Sciatic nerve (tissue), 2 donors: Measurements from ENCODE around the gene TTLL11. TPM values are rescaled to one million over a fixed set of nuclear protein-coding genes. Genes with fewer than 3 reads are reported as not detected.
"Not testable (repeated sequence)": the region's sequence is repeated elsewhere in the genome, so short reads cannot be mapped to it uniquely, and the experiment has no call there.

ENCODE experiments used
- ATAC-seq: fragments of 200-7000 bp; cut with Tn5 transposase; one replicate; pipeline ENCODE4 v1.9.1; 2020; ENCODE audit warnings: mild to moderate bottlenecking, moderate library complexity
- DNase-seq: peaks from one replicate; pipeline ENCODE4 v3.0.0-alpha.2; 2020; ENCODE audit warnings: low spot score
- intact Hi-C: fragments of 100-400 bp; cut with DNase I; formaldehyde crosslinking; loops from one replicate; pipeline ENCODE4 v1.14.2; 2022
- total RNA-seq: library from RNA; stranded (reverse); fragmentation: NEBNext Ultra II Directional; extraction: Animal tissue kit (Norgen Biotek cat#: 25700); gene quantifications from one replicate; pipeline ENCODE4 v1.2.1, GENCODE V29; 2021
- donor health status: DM: no; HTN: no; CAD: no.
- donor health status: DM: no; HTN: no; CAD: no.

The TTLL11 gene
- total RNA-seq, 1 donor from 2014 or later = 14.2 TPM

DNA sequence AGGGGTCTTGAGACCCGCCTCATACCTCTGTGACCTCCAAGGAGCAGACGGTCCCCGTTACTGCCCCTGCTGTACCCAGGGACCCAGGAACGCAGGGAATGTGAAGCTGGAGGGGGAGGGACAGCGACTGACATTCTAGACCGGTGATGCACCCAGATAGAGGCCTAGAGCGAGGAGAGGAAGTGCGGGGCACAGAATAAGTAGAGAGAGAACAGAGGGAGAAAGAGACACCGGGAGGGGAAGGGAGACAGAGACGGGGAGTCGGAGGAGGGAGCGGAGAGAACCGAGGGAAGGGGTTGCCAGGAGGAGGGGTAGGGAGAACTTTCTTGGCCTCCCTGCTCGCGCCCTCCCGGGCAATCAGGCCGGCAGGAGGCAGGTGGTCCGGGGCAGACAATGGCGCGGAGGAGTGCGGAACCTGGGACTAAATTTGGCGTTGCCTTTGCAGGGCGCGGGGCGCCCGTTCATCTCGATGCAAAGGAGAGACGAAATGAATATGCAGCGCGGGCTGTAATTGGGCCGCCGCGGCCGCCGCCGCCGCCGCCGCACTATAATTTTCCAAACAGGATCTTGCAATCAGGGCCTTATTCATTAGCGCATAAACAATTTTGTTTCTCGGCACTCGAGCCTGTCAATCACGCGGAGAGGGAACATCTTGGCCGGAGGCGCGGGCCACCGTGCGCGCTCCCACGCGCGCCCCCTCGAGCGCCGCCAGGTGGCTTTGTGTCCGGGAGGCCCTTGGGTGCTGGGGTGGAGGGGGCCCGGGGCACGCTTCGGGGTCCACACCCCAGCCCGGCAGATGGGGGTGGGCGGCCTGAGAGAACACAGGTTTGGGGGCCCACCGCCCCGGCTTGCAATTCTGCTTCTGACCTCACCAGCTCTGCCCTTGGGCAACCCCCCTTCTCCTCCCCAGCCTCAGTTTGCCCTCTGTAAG is 33.5 kb upstream of the TTLL11 start:
- intact Hi-C loops = loop anchor here (2.0 kb wide), 1 partner anchor 220 kb away; no protein-coding TSS in a partner anchor
- DNase-seq (peak; percentile 47), ATAC-seq (no peak)

DNA sequence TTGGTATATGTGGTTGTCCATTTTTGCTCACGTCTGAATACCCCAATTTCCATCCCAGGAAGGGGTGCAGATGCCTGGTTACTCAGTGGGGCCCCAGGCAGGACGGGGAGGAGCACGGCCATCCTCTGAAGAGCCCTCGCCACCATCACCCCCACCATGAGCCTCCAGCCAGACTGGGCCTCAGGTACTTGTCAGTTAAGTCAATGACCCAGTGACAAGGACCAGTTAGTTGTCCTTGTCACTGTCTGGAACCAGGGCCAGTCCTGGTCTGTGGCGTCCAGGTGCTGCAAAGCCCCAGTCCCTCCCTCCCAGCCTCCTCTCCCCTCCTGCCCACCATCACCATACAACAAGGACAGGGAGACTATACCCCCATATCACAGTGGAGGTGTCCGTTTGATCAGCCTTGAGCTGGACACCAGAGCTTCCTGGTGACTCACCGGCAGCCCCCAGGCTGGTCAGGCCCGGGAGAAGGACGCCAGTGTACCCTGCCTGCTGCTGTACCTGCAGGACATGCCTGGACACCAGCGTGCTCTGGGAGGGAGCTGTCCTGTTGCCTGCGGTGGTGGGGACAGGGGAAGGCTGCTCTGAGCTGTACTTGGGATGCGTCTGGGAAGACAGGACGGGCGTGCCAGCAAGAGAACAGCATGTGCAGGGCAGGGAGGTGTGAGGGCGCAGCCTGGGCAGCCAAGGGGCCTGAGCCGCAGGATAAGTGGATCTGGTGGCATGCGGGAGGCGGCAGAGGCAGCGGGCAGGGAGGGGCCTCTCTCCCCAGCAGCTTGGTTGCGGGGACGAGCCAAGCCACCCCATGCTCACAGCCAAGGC is 32.6 kb upstream of the TTLL11 start:
- intact Hi-C loops = loop anchor here (2.0 kb wide), 1 partner anchor 221 kb away; no protein-coding TSS in a partner anchor
- no peak for DNase-seq

DNA sequence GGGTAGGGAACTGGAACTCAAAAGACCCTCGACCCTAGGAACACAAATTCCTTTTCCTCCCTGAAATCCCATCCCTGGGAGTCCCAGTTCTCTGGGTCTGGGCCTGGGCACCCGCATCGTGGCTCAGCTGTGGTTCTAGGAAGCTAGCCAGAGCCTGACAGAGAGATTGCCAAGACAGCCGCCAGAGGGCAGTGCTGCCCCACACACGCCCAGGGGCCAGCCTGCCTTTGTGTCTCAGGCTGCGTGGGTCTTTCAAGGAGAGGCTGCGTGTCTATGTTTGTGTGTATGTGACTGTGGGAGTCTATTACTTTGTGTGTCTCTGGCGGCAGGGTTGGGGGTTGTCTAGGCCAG is 32.0 kb upstream of the TTLL11 start:
- intact Hi-C loops = no loop called here
- ATAC-seq = peak; percentile 88
- DNase-seq = peak; percentile 87

More for the DNA sequence above, 32.6 kb upstream of the TTLL11 start:
- peak; percentile 8 for ATAC-seq

- no peak for ATAC-seq
- no peak for DNase-seq
- intact Hi-C loops = no loop called here
Measured at GRCh38 chr9:122124528-122124927, 31.4 kb upstream of the TTLL11 start.

DNA sequence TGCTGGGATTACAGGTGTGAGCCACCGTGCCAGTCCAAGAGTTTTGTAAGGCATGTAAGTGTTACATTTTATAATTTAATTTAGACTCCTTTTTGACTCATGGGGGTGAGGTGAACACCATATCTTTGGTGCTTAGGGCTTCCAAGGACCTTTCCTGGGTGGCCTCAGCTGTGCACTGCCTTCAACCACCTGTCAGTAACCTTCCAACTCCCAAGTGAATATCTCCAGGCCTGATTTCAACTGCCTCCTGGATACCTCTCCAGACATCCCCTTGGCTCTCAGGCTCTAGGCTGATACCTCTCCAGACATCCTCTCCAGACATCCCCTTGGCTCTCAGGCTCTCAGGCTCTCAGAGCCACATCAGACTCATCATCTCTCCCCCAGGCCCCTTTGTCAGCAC is 30.9 kb upstream of the TTLL11 start:
- intact Hi-C loops = no loop called here
- DNase-seq (no peak), ATAC-seq (no peak)

DNA sequence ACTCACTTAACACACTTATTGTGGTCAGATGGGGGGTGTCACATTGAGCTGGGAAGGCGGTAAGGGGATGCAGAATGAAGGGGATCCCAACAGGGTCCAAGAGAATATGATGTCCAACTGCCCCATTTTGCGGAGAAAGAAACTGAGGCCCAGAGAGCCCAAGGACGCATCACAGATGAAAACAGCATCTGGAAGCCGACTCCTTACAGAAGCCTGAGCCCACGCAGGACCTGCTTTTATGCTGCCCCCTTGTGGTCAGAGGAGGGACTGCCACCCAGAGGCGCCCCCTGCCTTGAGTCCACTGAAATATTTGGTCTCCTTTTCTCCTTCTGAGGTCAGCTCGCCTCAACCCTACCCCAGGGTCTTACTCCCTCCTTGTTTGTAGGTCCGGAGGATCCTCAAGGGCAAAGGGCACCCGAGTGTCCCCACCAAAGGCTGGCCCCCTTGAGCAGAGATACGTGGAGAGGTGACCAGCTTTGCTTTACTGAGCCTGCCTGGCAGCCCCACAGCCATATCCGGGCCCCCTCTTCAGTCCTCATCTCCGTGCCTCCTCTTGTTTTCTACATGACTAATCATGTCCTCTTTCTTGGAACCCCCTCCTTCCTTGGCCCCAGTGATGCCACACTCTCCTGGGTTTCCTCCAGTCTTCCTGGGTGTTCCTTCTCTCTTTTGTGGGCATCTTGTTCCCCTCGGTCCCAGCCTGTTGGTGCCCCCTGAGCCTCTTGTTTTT is 30.0 kb upstream of the TTLL11 start:
- intact Hi-C loops = no loop called here
- ATAC-seq (peak; percentile 59), DNase-seq (peak; percentile 85)

GRCh38 chr9:122122468-122122867 is 29.4 kb upstream of the TTLL11 start:
- no peak for DNase-seq
- intact Hi-C loops = no loop called here
- ATAC-seq = no peak

DNA sequence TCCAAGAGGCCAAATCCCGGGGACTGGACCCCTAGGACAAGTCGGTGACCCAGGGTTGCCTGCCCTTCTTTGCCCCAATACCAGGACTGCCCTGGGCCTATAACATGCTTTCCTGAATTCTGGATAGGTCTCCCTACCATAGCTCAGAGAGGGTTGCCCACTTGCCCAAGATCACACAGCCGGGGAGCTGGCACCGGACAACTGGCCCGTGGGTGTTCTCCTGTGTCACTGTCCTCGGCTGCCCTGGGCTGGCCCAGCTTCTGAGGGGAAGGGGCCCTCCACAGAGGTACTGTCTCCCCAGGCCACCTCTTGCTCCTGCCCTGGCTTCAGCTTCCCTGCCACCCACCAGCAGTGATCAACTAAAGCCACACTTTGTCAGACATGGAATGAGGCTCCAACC is 28.8 kb upstream of the TTLL11 start:
- intact Hi-C loops = no loop called here
- no peak for ATAC-seq

GRCh38 chr9:122121391-122121790 is 28.3 kb upstream of the TTLL11 start:
- DNase-seq = no peak
- intact Hi-C loops = no loop called here
- ATAC-seq = no peak

More for the DNA sequence above, 28.8 kb upstream of the TTLL11 start:
- no peak for DNase-seq

GRCh38 chr9:122120316-122121071 is 27.4 kb upstream of the TTLL11 start:
- DNase-seq (no peak), ATAC-seq (no peak)
- intact Hi-C loops = no loop called here

- no peak for DNase-seq
- no peak for ATAC-seq
- intact Hi-C loops = no loop called here
Measured at GRCh38 chr9:122119721-122120120, 26.6 kb upstream of the TTLL11 start.

DNA sequence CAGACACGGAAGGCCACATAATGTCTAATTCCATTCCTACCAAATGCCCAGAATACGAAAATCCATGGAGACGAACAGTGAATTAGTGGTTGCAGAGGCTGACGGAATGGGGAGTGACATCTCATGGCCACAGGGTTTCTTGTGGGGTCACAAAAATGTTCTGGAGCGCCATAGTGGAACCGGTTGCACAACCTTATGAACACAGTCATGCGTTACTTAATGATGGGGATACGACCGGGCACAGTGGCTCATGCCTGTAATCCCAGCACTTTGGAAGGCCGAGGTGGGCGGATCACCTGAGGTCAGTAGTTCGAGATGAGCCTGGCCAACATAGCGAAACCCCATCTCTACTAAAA is 26.0 kb upstream of the TTLL11 start:
- intact Hi-C loops = no loop called here
- DNase-seq = no peak
- ATAC-seq = no peak

DNA sequence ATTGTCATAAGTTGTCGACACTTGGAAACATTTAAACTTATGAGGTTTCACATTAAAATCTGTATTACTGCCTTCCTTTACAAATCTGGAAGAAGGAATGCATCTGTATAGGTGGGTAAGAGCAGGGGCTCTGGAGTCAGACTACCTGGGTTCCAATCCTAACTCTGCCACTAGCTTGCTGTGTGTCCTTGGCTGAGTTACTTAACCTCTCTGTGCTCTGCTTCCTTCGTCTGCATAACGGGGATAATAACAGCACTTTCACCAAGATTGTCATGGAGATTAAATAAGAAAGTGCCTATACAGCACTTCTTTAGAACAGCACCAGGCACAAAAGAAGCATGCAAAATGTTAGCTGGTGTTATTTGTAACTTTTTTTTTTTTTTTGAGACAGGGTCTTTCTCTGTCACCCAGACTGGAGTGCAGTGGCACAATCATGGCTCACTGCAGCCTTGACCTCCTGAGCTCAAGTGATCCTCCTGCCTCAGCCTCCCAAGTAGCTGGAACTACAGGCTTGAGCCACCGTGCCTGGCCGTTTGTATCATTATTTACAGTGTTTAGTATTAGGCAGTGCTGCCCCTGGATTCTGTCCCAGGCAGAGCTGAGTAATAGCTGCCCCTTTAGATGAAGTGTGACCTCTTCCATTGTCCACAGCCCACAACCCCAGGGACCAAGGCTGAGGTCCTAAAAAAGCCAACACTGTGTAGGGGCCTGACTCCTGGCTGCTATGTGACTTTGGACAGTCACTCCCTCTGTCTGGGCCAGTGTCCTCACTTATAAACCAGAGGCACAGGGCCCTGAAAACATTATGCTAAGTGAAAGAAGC is 25.4 kb upstream of the TTLL11 start:
- no peak for ATAC-seq
- DNase-seq = no peak
- intact Hi-C loops = no loop called here

DNA sequence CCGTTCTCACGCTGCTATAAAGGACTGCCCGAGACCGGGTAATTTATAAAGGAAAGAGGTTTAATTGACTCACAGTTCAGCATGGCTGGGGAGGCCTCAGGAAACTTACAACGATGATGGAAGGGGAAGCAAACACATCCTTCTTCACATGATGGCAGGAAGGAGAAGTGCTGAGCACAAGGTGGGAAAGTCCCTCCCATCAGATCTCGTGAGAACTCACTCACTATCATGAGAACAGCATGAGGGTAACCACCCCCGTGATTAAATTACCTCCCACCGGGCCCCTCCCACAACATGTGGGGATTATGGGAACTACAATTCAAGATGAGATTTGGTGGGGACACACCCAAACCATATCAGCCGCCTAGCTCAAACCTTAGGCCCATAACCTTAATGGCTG is 24.1 kb upstream of the TTLL11 start:
- intact Hi-C loops, ATAC-seq, DNase-seq: not testable (repeated sequence)

GRCh38 chr9:122116448-122117173 is 23.5 kb upstream of the TTLL11 start:
- intact Hi-C loops = no loop called here
- no peak for DNase-seq
- ATAC-seq = no peak

GRCh38 chr9:122116040-122116439 is 22.9 kb upstream of the TTLL11 start:
- intact Hi-C loops = no loop called here
- DNase-seq (no peak), ATAC-seq (no peak)
